Measurements from ENCODE around the gene ACSL5. TPM values are rescaled to one million over a fixed set of nuclear protein-coding genes. Genes with fewer than 3 reads are reported as not detected.

The ACSL5 gene
- total and polyA plus RNA-seq, 2 experiments from 2014 or later = not detected

- Histone ChIP-seq H4K20me1 (replicated peaks; ENCODE audit: insufficient read depth) (no peaks in the 10 kb centered on the region), H3K27me3 (ENCODE audit: insufficient read depth) (no peaks in the 10 kb centered on the region), H3K9me2 (ENCODE audit: insufficient read depth) (0 out of 2 replicates have a peak, but pooled peaks cover 8% of the 10 kb centered on the region), H3K4me1 (ENCODE audit: insufficient read depth) (no peaks in the 10 kb centered on the region), H2AFZ (no peak overlapping the region), H3K36me3 (ENCODE audit: insufficient read depth) (no peaks in the 10 kb centered on the region), H3F3A (replicated peaks; ENCODE audit: low read depth) (no peaks in the 10 kb centered on the region), H3K27ac (ENCODE audit: low read depth) (no peak overlapping the region), H3K4me2 (no peak overlapping the region), H3K4me3 (no peak overlapping the region), H3K79me2 (replicated peaks; ENCODE audit: insufficient read depth) (no peaks in the 10 kb centered on the region)
- no peaks in the 10 kb centered on the region for H3K4me1 Mint-ChIP-seq
- TF ChIP-seq NANOG (IDR thresholded peaks at IDR 0.05; ENCODE audit: borderline replicate concordance) = no peak
- no peak for TF ChIP-seq ZNF114 (CRISPR knock-in tag; IDR thresholded peaks at IDR 0.05)
- no peak for TF ChIP-seq POLR2AphosphoS5 (IDR thresholded peaks at IDR 0.05; ENCODE audit: low read depth)
- no peak for TF ChIP-seq JUNB (IDR thresholded peaks at IDR 0.05; ENCODE audit: unreplicated experiment)
- TF ChIP-seq, protein P1, sequence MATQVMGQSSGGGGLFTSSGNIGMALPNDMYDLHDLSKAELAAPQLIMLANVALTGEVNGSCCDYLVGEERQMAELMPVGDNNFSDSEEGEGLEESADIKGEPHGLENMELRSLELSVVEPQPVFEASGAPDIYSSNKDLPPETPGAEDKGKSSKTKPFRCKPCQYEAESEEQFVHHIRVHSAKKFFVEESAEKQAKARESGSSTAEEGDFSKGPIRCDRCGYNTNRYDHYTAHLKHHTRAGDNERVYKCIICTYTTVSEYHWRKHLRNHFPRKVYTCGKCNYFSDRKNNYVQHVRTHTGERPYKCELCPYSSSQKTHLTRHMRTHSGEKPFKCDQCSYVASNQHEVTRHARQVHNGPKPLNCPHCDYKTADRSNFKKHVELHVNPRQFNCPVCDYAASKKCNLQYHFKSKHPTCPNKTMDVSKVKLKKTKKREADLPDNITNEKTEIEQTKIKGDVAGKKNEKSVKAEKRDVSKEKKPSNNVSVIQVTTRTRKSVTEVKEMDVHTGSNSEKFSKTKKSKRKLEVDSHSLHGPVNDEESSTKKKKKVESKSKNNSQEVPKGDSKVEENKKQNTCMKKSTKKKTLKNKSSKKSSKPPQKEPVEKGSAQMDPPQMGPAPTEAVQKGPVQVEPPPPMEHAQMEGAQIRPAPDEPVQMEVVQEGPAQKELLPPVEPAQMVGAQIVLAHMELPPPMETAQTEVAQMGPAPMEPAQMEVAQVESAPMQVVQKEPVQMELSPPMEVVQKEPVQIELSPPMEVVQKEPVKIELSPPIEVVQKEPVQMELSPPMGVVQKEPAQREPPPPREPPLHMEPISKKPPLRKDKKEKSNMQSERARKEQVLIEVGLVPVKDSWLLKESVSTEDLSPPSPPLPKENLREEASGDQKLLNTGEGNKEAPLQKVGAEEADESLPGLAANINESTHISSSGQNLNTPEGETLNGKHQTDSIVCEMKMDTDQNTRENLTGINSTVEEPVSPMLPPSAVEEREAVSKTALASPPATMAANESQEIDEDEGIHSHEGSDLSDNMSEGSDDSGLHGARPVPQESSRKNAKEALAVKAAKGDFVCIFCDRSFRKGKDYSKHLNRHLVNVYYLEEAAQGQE (IDR thresholded peaks at IDR 0.05; ENCODE audit: unreplicated experiment) = no peak
- TF ChIP-seq, protein P2, sequence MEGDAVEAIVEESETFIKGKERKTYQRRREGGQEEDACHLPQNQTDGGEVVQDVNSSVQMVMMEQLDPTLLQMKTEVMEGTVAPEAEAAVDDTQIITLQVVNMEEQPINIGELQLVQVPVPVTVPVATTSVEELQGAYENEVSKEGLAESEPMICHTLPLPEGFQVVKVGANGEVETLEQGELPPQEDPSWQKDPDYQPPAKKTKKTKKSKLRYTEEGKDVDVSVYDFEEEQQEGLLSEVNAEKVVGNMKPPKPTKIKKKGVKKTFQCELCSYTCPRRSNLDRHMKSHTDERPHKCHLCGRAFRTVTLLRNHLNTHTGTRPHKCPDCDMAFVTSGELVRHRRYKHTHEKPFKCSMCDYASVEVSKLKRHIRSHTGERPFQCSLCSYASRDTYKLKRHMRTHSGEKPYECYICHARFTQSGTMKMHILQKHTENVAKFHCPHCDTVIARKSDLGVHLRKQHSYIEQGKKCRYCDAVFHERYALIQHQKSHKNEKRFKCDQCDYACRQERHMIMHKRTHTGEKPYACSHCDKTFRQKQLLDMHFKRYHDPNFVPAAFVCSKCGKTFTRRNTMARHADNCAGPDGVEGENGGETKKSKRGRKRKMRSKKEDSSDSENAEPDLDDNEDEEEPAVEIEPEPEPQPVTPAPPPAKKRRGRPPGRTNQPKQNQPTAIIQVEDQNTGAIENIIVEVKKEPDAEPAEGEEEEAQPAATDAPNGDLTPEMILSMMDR (conservative IDR thresholded peaks at IDR 0.05; ENCODE audit: low read depth in 2 of 2) = no peak
- TF ChIP-seq ZNF331 (CRISPR knock-in tag; IDR thresholded peaks at IDR 0.05; ENCODE audit: low read depth) = no peak
- no peak for TF ChIP-seq ZNF462 (CRISPR knock-in tag; IDR thresholded peaks at IDR 0.05)
- no peak overlapping the region for H3K4me3 Mint-ChIP-seq
- DNase-seq (ENCODE audit: low spot score) (no peak), ATAC-seq (no peak)
- no peaks in the 10 kb centered on the region for H3K27me3 Mint-ChIP-seq (ENCODE audit: insufficient read depth, low read depth, poor library complexity)
- no peaks in the 10 kb centered on the region for H3K36me3 Mint-ChIP-seq (ENCODE audit: low read depth)
- H3K27ac Mint-ChIP-seq = no peak overlapping the region
- H3K9me3 Mint-ChIP-seq = no peaks in the 10 kb centered on the region
Measured at GRCh38 chr10:112409755-112410154, 35.8 kb downstream of the ACSL5 start.

Data from GM23338 (cell line).